ENCODE results near the gene GRIA3.

DNA sequence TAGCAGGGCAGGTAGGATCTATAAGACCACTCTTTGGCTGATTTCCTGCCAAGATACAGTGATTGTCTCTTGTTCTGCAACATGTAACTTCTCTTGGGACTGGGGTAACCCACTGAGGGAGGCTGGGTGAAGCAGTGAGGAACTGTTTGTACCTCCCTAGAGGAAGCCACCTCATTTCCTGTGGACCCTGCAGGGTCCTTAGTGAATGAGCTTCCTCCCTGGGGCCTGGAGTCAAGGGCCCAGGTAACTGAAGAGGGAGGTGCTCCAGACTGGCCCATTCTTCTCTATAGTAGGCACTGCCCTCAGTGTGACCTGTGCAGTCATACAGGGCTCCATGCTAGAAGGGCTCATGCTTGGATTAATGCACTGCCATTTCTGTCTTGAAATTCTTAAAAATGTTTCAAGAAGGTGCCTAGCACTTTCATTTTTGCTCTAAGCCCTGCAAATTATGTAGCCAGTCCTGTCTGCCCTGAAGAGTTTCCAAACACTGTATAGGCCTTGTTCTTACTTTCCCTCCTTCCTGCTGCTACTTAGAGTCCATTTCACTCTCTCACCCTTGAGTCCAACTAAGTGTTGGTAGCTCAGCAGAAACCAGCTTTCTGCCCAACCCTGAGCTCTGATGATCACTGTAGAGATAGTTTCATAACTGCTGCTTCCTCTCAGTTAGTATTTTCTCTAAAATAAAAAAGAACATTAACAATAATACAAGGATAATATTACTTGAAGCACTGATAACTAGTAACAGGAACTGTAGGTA, 8.5 kb upstream of the GRIA3 start:
- TF ChIP-seq, protein P1, sequence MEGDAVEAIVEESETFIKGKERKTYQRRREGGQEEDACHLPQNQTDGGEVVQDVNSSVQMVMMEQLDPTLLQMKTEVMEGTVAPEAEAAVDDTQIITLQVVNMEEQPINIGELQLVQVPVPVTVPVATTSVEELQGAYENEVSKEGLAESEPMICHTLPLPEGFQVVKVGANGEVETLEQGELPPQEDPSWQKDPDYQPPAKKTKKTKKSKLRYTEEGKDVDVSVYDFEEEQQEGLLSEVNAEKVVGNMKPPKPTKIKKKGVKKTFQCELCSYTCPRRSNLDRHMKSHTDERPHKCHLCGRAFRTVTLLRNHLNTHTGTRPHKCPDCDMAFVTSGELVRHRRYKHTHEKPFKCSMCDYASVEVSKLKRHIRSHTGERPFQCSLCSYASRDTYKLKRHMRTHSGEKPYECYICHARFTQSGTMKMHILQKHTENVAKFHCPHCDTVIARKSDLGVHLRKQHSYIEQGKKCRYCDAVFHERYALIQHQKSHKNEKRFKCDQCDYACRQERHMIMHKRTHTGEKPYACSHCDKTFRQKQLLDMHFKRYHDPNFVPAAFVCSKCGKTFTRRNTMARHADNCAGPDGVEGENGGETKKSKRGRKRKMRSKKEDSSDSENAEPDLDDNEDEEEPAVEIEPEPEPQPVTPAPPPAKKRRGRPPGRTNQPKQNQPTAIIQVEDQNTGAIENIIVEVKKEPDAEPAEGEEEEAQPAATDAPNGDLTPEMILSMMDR (IDR thresholded peaks at IDR 0.05 in 8 of 11, conservative IDR thresholded peaks at IDR 0.05 in 3 of 11) = no peak
- TF ChIP-seq POLR2A (IDR thresholded peaks at IDR 0.05) (no peak), POLR2AphosphoS5 (IDR thresholded peaks at IDR 0.05) (no peak)
